OCI-LY1 (cell line): ENCODE results near the gene PPP1R1C.

Experiments
- H2AFZ ChIP-seq: fragments of 200-600 bp; sonication (generic), shearing (Covaris generic); 2 replicates; pipeline ENCODE4 v1.6.0; 2014; ENCODE audit warnings: antibody characterized with exemption, mild to moderate bottlenecking, low read length
- H3F3A ChIP-seq: fragments of 200-600 bp; sonication (generic), shearing (Covaris generic); 2 replicates; pipeline ENCODE4 v1.6.0; 2014; ENCODE audit warnings: mild to moderate bottlenecking, antibody characterized with exemption, low read length, moderate library complexity; ENCODE audit not compliant: insufficient read depth
- H3K27ac ChIP-seq: fragments of 200-600 bp; sonication (generic); 2 replicates; pipeline ENCODE4 v1.5.1; 2014; ENCODE audit warnings: low read length, mixed run types, mild to moderate bottlenecking, low read depth; ENCODE audit not compliant: poor library complexity, severe bottlenecking
- H3K27me3 ChIP-seq: fragments of 200-600 bp; sonication (generic); 2 replicates; pipeline ENCODE4 v1.6.0; 2014; ENCODE audit warnings: antibody characterized with exemption, mild to moderate bottlenecking, low read length, moderate library complexity; ENCODE audit not compliant: insufficient read depth
- H3K36me3 ChIP-seq: fragments of 200-600 bp; sonication (generic); 2 replicates; pipeline ENCODE4 v1.6.1; 2014; ENCODE audit warnings: mild to moderate bottlenecking, antibody characterized with exemption, low read length, moderate library complexity, mixed read lengths; ENCODE audit not compliant: insufficient read depth
- H3K4me1 ChIP-seq: fragments of 200-600 bp; sonication (generic); 2 replicates; pipeline ENCODE4 v1.5.1; 2014; ENCODE audit warnings: mild to moderate bottlenecking, low read length, moderate library complexity; ENCODE audit not compliant: insufficient read depth, severe bottlenecking
- H3K4me2 ChIP-seq: fragments of 200-600 bp; sonication (generic), shearing (Covaris generic); 2 replicates; pipeline ENCODE4 v1.6.1; 2014; ENCODE audit warnings: low read length
- H3K4me3 ChIP-seq: fragments of 200-600 bp; sonication (generic); 2 replicates; pipeline ENCODE4 v1.5.1; 2014; ENCODE audit warnings: low read length, low read depth, mild to moderate bottlenecking, mixed read lengths; ENCODE audit not compliant: poor library complexity, severe bottlenecking
- H3K79me2 ChIP-seq: fragments of 200-600 bp; shearing (Covaris generic); 2 replicates; pipeline ENCODE4 v1.6.1; 2016; ENCODE audit warnings: mixed run types, low read length, mixed read lengths; ENCODE audit not compliant: insufficient read depth
- H3K9ac ChIP-seq: fragments of 200-600 bp; sonication (generic), shearing (Covaris generic); 2 replicates; pipeline ENCODE4 v1.6.1; 2014; ENCODE audit warnings: mild to moderate bottlenecking, low read length, mixed read lengths
- H3K9me2 ChIP-seq: fragments of 200-600 bp; sonication (generic), shearing (Covaris generic); 2 replicates; pipeline ENCODE4 v1.6.1; 2014; ENCODE audit warnings: low read depth, mild to moderate bottlenecking, low read length, mixed read lengths
- H3K9me3 ChIP-seq: fragments of 200-600 bp; shearing (Covaris generic); 2 replicates; pipeline ENCODE4 v1.6.1; 2014; ENCODE audit warnings: low read length, mixed read lengths
- H4K20me1 ChIP-seq: fragments of 200-600 bp; sonication (generic), shearing (Covaris generic); 2 replicates; pipeline ENCODE4 v1.6.0; 2016; ENCODE audit warnings: mild to moderate bottlenecking, low read length; ENCODE audit not compliant: insufficient read depth
- EZH2 ChIP-seq: fragments of 200-600 bp; sonication (generic), shearing (Covaris generic); IDR thresholded peaks from 2 replicates; pipeline ENCODE4 v1.8.0; 2017; ENCODE audit warnings: borderline replicate concordance, mixed run types, mild to moderate bottlenecking, antibody characterized with exemption, low read length, moderate library complexity, mixed read lengths
- TF ChIP-seq, protein P1 (sequence below): fragments of 200-600 bp; sonication (generic), shearing (Covaris generic); IDR thresholded peaks from 2 replicates; pipeline ENCODE4 v1.5.1; 2017; ENCODE audit warnings: mild to moderate bottlenecking, antibody characterized with exemption, low read length, moderate library complexity, mixed read lengths

The PPP1R1C gene

GRCh38 chr2:181944164-181944913 is 41.3 kb upstream of the PPP1R1C start:
- no peaks in the 10 kb centered on the region for H3K36me3 ChIP-seq
- H3K4me2 ChIP-seq = no peak overlapping the region
- no peaks in the 10 kb centered on the region for H3K9me3 ChIP-seq
- H3K9me2 ChIP-seq = no peaks in the 10 kb centered on the region
- H2AFZ ChIP-seq = no peak overlapping the region
- no peak overlapping the region for H3K4me3 ChIP-seq
- no peak overlapping the region for H3K9ac ChIP-seq
- no peaks in the 10 kb centered on the region for H3K4me1 ChIP-seq
- no peaks in the 10 kb centered on the region for H4K20me1 ChIP-seq
- no peaks in the 10 kb centered on the region for H3F3A ChIP-seq
- TF ChIP-seq EZH2 = no peak
- TF ChIP-seq, protein P1, sequence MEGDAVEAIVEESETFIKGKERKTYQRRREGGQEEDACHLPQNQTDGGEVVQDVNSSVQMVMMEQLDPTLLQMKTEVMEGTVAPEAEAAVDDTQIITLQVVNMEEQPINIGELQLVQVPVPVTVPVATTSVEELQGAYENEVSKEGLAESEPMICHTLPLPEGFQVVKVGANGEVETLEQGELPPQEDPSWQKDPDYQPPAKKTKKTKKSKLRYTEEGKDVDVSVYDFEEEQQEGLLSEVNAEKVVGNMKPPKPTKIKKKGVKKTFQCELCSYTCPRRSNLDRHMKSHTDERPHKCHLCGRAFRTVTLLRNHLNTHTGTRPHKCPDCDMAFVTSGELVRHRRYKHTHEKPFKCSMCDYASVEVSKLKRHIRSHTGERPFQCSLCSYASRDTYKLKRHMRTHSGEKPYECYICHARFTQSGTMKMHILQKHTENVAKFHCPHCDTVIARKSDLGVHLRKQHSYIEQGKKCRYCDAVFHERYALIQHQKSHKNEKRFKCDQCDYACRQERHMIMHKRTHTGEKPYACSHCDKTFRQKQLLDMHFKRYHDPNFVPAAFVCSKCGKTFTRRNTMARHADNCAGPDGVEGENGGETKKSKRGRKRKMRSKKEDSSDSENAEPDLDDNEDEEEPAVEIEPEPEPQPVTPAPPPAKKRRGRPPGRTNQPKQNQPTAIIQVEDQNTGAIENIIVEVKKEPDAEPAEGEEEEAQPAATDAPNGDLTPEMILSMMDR = no peak
- H3K27me3 ChIP-seq = no peaks in the 10 kb centered on the region
- H3K79me2 ChIP-seq = no peaks in the 10 kb centered on the region
- no peak overlapping the region for H3K27ac ChIP-seq

- no peak overlapping the region for H3K9ac ChIP-seq
- no peaks in the 10 kb centered on the region for H3K9me3 ChIP-seq
- H3K4me2 ChIP-seq = no peak overlapping the region
- no peak for TF ChIP-seq EZH2
- TF ChIP-seq, protein P1 = no peak
- no peak overlapping the region for H3K27ac ChIP-seq
- H3K79me2 ChIP-seq = no peaks in the 10 kb centered on the region
- no peaks in the 10 kb centered on the region for H3K4me1 ChIP-seq
- H2AFZ ChIP-seq = no peak overlapping the region
- no peak overlapping the region for H3K4me3 ChIP-seq
- no peaks in the 10 kb centered on the region for H3F3A ChIP-seq
- no peaks in the 10 kb centered on the region for H3K36me3 ChIP-seq
- no peaks in the 10 kb centered on the region for H3K27me3 ChIP-seq
- no peaks in the 10 kb centered on the region for H4K20me1 ChIP-seq
- no peaks in the 10 kb centered on the region for H3K9me2 ChIP-seq
These were observed 40.8 kb upstream of the PPP1R1C start for GRCh38 chr2:181944914-181945291.

DNA sequence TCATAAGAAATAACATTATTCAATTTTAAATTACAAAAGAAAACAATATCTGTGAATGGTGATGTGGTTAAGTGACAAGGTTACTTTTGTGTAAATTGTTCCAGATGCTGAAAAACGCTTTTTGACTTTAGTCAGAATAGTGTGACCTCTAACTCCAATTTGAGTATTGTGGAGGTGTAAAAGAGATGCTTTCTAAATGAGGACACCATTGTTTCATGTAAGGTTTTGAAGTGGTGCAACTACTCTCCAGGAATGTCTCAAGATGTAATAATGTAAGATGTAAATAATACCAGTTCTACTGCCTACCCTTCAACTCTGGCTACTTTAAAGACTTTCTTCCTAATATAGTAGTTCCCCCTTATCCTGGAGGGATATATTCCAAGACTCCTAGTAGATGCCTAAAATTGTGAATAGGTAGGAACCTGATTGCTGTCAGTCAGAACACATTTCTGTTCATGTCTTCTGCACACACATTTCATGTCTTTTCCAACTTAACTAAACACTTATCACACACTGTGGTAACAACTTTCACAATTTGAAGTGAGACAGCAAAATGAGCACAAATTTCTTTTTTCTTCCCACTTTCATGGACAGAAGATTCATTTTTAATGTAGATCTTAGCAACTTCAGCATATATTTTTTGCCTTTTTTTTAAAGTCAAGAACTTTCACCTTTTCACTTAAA is 39.1 kb upstream of the PPP1R1C start:
- no peaks in the 10 kb centered on the region for H3K9me3 ChIP-seq
- no peak overlapping the region for H3K9ac ChIP-seq
- no peaks in the 10 kb centered on the region for H4K20me1 ChIP-seq
- H2AFZ ChIP-seq = no peak overlapping the region
- no peak for TF ChIP-seq EZH2
- TF ChIP-seq, protein P1 = no peak
- no peak overlapping the region for H3K4me2 ChIP-seq
- H3K36me3 ChIP-seq = no peaks in the 10 kb centered on the region
- H3K79me2 ChIP-seq = no peaks in the 10 kb centered on the region
- H3K27me3 ChIP-seq = no peaks in the 10 kb centered on the region
- H3K27ac ChIP-seq = no peak overlapping the region
- H3K9me2 ChIP-seq = no peaks in the 10 kb centered on the region
- H3K4me3 ChIP-seq = no peak overlapping the region
- no peaks in the 10 kb centered on the region for H3K4me1 ChIP-seq
- H3F3A ChIP-seq = no peaks in the 10 kb centered on the region
